Erythroblast (primary cell): Measurements from ENCODE around the gene NPHP3.
"Not testable (repeated sequence)": the region's sequence is repeated elsewhere in the genome, so short reads cannot be mapped to it uniquely, and the experiment has no call there.

Experiments
- DNase-seq, 2 experiments: peaks; one replicate each; lab custom pipeline; 2025; lab: John Stamatoyannopoulos, UW
- GATA1 ChIP-seq: IDR thresholded peaks from 2 replicates; pipeline ENCODE4 v1.6.1; 2011; ENCODE audit warnings: low read depth, mild to moderate bottlenecking, control low read depth, low read length, moderate library complexity
- POLR2A ChIP-seq: IDR thresholded peaks from 2 replicates; pipeline ENCODE4 v1.6.1; 2011; ENCODE audit warnings: mild to moderate bottlenecking, low read length

NPHP3 gene

DNA sequence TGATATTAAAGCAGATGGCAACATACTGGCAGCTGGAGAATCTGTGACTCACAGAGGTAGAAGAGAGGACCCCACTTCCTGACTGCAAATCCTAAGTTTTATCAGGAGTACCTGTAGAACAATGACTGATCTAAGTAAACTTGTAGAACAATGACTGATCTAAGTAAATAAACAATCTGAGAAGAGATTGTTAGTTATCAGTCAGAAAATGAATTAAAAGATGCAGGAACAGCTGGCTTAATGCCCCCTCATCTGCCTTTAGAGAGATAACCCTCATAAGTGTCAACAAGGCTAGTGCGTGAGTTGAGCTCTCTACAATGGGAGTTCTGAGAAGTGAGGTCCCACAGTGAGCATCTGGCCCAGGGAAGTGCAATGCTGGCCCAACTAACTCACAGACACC lies 77.2 kb downstream of the NPHP3 start:
- no peak for TF ChIP-seq POLR2A
- TF ChIP-seq GATA1: no peak
- no peak for DNase-seq

DNA sequence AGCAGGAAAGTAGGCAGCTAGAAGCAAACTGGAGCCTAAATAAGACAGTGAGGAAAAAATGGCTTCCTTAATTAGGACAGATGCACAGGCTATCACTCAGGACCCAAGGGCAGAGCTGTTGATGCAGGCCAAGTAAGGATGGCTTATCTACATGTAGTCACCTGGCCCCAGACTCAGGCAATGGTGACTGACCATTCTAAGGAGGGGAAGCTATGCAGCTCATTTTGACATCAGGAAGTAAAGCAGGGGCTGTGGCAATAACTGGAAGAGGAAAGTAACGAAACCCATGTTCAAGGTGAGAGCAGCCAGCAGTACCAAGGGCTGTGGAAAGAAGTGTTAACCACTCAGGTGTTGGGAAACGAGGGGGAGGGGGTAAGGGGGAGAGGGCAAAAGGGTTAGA lies 78.8 kb downstream of the NPHP3 start:
- TF ChIP-seq GATA1: no peak
- TF ChIP-seq POLR2A: no peak
- peak in 1 of 2 experiments; percentile 35 for DNase-seq

DNA sequence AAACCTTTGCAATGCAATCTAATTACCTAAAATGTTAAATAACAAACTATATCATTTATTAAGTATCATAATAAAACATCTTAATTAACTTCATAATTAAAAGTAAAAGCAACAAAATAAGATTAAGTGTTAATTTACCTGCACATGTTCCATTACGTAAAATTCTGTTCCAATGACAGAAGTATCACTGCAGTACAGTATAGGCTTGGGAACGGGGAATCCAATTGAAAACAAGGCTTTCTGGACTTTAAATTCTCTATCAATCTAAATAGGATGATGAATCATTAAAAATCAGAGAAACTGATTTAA lies 79.7 kb downstream of the NPHP3 start:
- no peak for TF ChIP-seq POLR2A
- no peak for TF ChIP-seq GATA1
- DNase-seq: no peak

- TF ChIP-seq GATA1: no peak
- TF ChIP-seq POLR2A: no peak
- peak; percentile 55 to 74 for DNase-seq
Measured at GRCh38 chr3:132641837-132642538, 80.2 kb downstream of the NPHP3 start.

DNA sequence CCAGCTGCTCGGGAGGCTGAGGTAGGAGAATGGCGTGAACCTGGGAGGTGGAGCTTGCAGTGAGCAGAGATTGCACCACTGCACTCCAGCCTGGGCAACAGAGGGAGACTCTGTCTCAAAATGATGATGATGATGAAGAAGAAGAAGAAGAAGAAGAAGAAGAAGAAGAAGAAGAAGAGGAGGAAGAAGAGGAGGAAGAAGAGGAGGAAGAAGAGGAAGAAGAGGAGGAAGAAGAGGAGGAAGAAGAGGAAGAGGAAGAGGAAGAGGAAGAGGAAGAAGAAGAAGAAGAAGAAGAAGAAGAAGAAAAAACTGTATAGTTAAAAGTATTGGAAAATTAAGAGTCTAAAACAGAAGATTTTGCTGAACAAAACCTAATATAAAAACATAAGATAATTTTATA lies 80.8 kb downstream of the NPHP3 start:
- DNase-seq: not testable (repeated sequence)

DNA sequence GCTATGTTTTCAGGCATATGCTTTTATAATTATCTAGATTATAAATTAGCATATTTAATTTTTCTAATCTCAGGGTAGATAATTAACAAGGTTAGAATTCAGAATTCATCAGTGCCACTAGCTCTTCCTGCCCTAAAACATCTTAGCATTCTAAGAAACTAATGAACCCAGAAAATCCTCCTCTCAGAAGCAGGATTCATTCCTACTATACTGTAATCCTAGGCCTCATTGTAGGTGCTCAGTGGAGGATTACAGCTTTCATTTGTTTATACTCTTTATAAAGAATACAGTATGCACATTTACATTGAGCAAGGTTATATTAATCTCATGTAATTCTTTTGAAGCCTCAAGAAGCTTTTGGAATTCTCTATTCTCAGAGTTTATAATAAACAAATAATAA lies 83.5 kb downstream of the NPHP3 start:
- DNase-seq: no peak
- TF ChIP-seq GATA1: no peak
- TF ChIP-seq POLR2A: no peak

- no peak for DNase-seq
- TF ChIP-seq GATA1: no peak
- no peak for TF ChIP-seq POLR2A
Measured at GRCh38 chr3:132637590-132637989, 84.6 kb downstream of the NPHP3 start.

- TF ChIP-seq POLR2A: no peak
- no peak for DNase-seq
Measured at GRCh38 chr3:132635052-132635451, 87.2 kb downstream of the NPHP3 start.
